IMR-90 (cell line): Measurements from ENCODE around the gene ZNF398. TPM values are rescaled to one million over a fixed set of nuclear protein-coding genes. Genes with fewer than 3 reads are reported as not detected.
"Not testable (repeated sequence)": the region's sequence is repeated elsewhere in the genome, so short reads cannot be mapped to it uniquely, and the experiment has no call there.

Experiments used
- ATAC-seq: fragments of 200-7000 bp; cut with Tn5 transposase; 2 replicates; pipeline ENCODE4 v1.9.1; 2020; ENCODE audit warnings: low read depth, mild to moderate bottlenecking, moderate library complexity
- BruUV-seq: library from RNA; stranded (reverse); fragments of 400-500 nt; replicated peaks from 2 replicates; lab custom pipeline; 2021; lab: Mats Ljungman, UMichigan
- CTCF ChIA-PET: fragments of 300-600 bp; formaldehyde crosslinking; extraction: SDS; loops from one replicate; lab custom pipeline; 2021; ENCODE audit warnings: antibody characterized with exemption; lab: Yijun Ruan, JAX
- POLR2A ChIA-PET: fragments of 300-600 bp; sonication (Branson Sonifier 250); formaldehyde crosslinking; loops from one replicate; lab custom pipeline; 2022; ENCODE audit warnings: antibody characterized with exemption; ENCODE audit not compliant: unreplicated experiment; lab: Charles Lee
- DNase-seq: peaks from one replicate; pipeline ENCODE4 v3.0.0; 2013
- H2AFZ ChIP-seq: replicated peaks from 2 replicates; pipeline ENCODE3; 2013; ENCODE audit warnings: low read length, mild to moderate bottlenecking; ENCODE audit not compliant: poor library complexity
- H2AK5ac ChIP-seq: 2 replicates; pipeline ENCODE4 v1.6.1; 2013; ENCODE audit warnings: low read depth, low read length, inconsistent platforms
- H2AK9ac ChIP-seq: replicated peaks from 2 replicates; pipeline ENCODE3; 2013; ENCODE audit warnings: mild to moderate bottlenecking, low read depth, low read length, moderate library complexity; ENCODE audit not compliant: poor library complexity
- H2BK120ac ChIP-seq: 2 replicates; pipeline ENCODE4 v1.6.1; 2013; ENCODE audit warnings: low read depth, low read length, inconsistent platforms
- H2BK15ac ChIP-seq: 3 replicates; pipeline ENCODE4 v1.6.1; 2013; ENCODE audit warnings: low read depth, low read length, inconsistent platforms
- H2BK20ac ChIP-seq: 2 replicates; pipeline ENCODE4 v1.6.1; 2013; ENCODE audit warnings: low read depth, mild to moderate bottlenecking, inconsistent platforms, low read length, moderate library complexity
- H2BK5ac ChIP-seq: 2 replicates; pipeline ENCODE4 v1.6.1; 2013; ENCODE audit warnings: mild to moderate bottlenecking, low read depth, low read length, inconsistent platforms; ENCODE audit not compliant: poor library complexity, severe bottlenecking
- H3K14ac ChIP-seq: replicated peaks from 2 replicates; pipeline ENCODE4 v1.6.1; 2013; ENCODE audit warnings: low read depth, low read length, inconsistent platforms
- H3K18ac ChIP-seq: 2 replicates; pipeline ENCODE4 v1.6.1; 2013; ENCODE audit warnings: low read depth, low read length, control low read depth
- H3K23ac ChIP-seq: 2 replicates; pipeline ENCODE4 v1.6.1; 2013; ENCODE audit warnings: low read depth, low read length, inconsistent platforms
- H3K27ac ChIP-seq: 2 replicates; pipeline ENCODE4 v1.5.1; 2013; ENCODE audit warnings: mild to moderate bottlenecking, control low read depth, low read length; ENCODE audit not compliant: insufficient read depth
- H3K27me3 ChIP-seq: 2 replicates; pipeline ENCODE4 v1.6.1; 2013; ENCODE audit warnings: low read length; ENCODE audit not compliant: control insufficient read depth, insufficient read depth
- H3K36me3 ChIP-seq: 2 replicates; pipeline ENCODE4 v1.6.1; 2013; ENCODE audit warnings: low read length, mixed read lengths; ENCODE audit not compliant: control insufficient read depth, insufficient read depth
- H3K4ac ChIP-seq: 2 replicates; pipeline ENCODE4 v1.6.1; 2013; ENCODE audit warnings: low read depth, low read length, inconsistent platforms
- H3K4me1 ChIP-seq: 2 replicates; pipeline ENCODE4 v1.6.1; 2013; ENCODE audit warnings: low read length, mixed read lengths; ENCODE audit not compliant: control insufficient read depth, insufficient read depth
- H3K4me2 ChIP-seq: 2 replicates; pipeline ENCODE4 v1.6.1; 2013; ENCODE audit warnings: low read depth, mild to moderate bottlenecking, control low read depth, low read length, moderate library complexity
- H3K4me3 ChIP-seq: 2 replicates; pipeline ENCODE4 v1.5.1; 2013; ENCODE audit warnings: low read depth, mild to moderate bottlenecking, control low read depth, low read length, moderate library complexity; ENCODE audit not compliant: insufficient read depth
- H3K56ac ChIP-seq: 2 replicates; pipeline ENCODE4 v1.6.1; 2013; ENCODE audit warnings: low read length, inconsistent platforms; ENCODE audit not compliant: insufficient read depth; ENCODE audit errors: extremely low read depth
- H3K79me1 ChIP-seq, 2 experiments: 2 replicates each; pipeline ENCODE4 v1.6.1; 2013; ENCODE audit warnings: low read length in 2 of 2, inconsistent platforms in 1 of 2, low read depth in 1 of 2
- H3K9ac ChIP-seq: 2 replicates; pipeline ENCODE4 v1.6.1; 2013; ENCODE audit warnings: low read depth, low read length, control low read depth
- H3K9me1 ChIP-seq: 2 replicates; pipeline ENCODE4 v1.6.1; 2013; ENCODE audit warnings: low read length, inconsistent platforms; ENCODE audit not compliant: insufficient read depth
- H3K9me3 ChIP-seq: 2 replicates; pipeline ENCODE4 v1.6.1; 2013; ENCODE audit warnings: low read length; ENCODE audit not compliant: control insufficient read depth, insufficient read depth
- H4K20me1 ChIP-seq: 2 replicates; pipeline ENCODE4 v1.6.1; 2013; ENCODE audit warnings: low read length, inconsistent platforms; ENCODE audit not compliant: insufficient read depth
- H4K5ac ChIP-seq: 2 replicates; pipeline ENCODE4 v1.6.1; 2013; ENCODE audit warnings: mild to moderate bottlenecking, low read depth, low read length, control low read depth
- H4K8ac ChIP-seq, 2 experiments: 2 replicates each; pipeline ENCODE4 v1.6.1; 2013; ENCODE audit warnings: low read depth in 2 of 2, low read length in 2 of 2, control low read depth in 1 of 2, inconsistent platforms in 1 of 2
- H4K91ac ChIP-seq: 2 replicates; pipeline ENCODE4 v1.6.1; 2013; ENCODE audit warnings: low read depth, low read length, inconsistent platforms; ENCODE audit not compliant: insufficient read depth
- WGBS, 2 experiments: methylation state at CpG; one replicate each; pipeline versions ENCODE4 v1.1.5 to v1.1.7; 2013; ENCODE audit warnings: missing lambda C conversion rate in 2 of 2; ENCODE audit not compliant: insufficient read length in 1 of 2; ENCODE audit errors: extremely low coverage in 2 of 2; 5-methylcytosine and 5-hydroxymethylcytosine counted together
- dilution Hi-C: fragments of 300-500 bp; cut with HindIII; formaldehyde crosslinking; loops from one replicate; pipeline ENCODE4 v1.14.3; 2018; ENCODE audit warnings: low sequenced_read_pairs; ENCODE audit not compliant: unreplicated experiment
- in situ Hi-C: fragments of 300-500 bp; cut with MboI; formaldehyde crosslinking; loops from 3 replicates; pipeline ENCODE4 v1.14.3; 2019; ENCODE audit warnings: low sequenced_read_pairs, inconsistent platforms, mixed read lengths
- intact Hi-C: fragments of 100-400 bp; cut with micrococcal nuclease; formaldehyde crosslinking; loops from 2 replicates; pipeline ENCODE4 v1.10.0; 2022
- polyA plus RNA-seq, 3 experiments: library from polyadenylated mRNA; depleted of rRNA; stranded (reverse); fragments of >200 nt; gene quantifications; 2 replicates each; pipeline ENCODE4 v1.2.3, GENCODE V29; 2012; ENCODE audit warnings: low replicate concordance in 1 of 3
- total RNA-seq: library from RNA; depleted of rRNA; stranded (reverse); fragments of >200 nt; gene quantifications from 2 replicates; pipeline ENCODE4 v1.2.3, GENCODE V29; 2012

The ZNF398 gene
- total and polyA plus RNA-seq, 2 of the 4 experiments (the other 2 are of a cell fraction) = 5.7 to 7.9 TPM

DNA sequence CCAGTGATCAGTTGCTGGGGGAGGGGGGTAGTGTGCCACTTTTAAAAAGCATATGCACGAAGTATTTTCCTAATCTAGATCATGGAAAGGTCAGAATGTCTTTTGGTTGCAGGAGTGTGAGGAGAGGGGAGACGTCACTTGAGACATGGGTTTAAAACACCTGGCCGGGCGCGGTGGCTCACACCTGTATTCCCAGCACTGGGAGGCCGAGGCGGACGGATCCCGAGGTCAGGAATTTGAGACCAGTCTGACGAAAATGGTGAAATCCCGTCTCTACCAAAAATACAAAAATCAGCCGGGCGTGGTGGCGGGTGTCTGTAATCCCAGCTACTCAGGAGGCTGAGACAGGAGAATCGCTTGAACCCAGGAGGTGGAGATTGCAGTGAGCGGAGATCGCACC is 79.1 kb downstream of the ZNF398 start:
- H3K56ac ChIP-seq, H3K14ac ChIP-seq, H3K27me3 ChIP-seq, BruUV-seq, H2AFZ ChIP-seq, H3K27ac ChIP-seq, H3K9me3 ChIP-seq, in situ Hi-C loops, H3K9me1 ChIP-seq, H2BK20ac ChIP-seq, H4K91ac ChIP-seq, dilution Hi-C loops, H2AK9ac ChIP-seq, CTCF ChIA-PET, H3K4me1 ChIP-seq, H3K79me1 ChIP-seq, H4K5ac ChIP-seq, H4K8ac ChIP-seq, H3K9ac ChIP-seq, H3K18ac ChIP-seq, H2BK15ac ChIP-seq, H3K4ac ChIP-seq, H3K4me2 ChIP-seq, POLR2A ChIA-PET, H3K4me3 ChIP-seq, H2BK5ac ChIP-seq, H3K23ac ChIP-seq, H4K20me1 ChIP-seq, intact Hi-C loops, H2AK5ac ChIP-seq, H2BK120ac ChIP-seq, DNase-seq, ATAC-seq: not testable (repeated sequence)
- peaks cover 27% of the 10 kb centered on the region for H3K36me3 ChIP-seq
- 92% methylated on average over 9 of the region's 17 CpGs; no CpG with 5 or more reads in 1 of the 2 experiments for WGBS, 2 experiments
